ENCODE measurements around the gene KLK2.

Gene KLK2

GRCh38 chr19:50873056-50873455 is at the start of gene KLK2:
KLK2 (plus strand) TSS chr19:50873439; CDS start chr19:50873474, 35 bp downstream.
- no peak for DNase-seq

DNA sequence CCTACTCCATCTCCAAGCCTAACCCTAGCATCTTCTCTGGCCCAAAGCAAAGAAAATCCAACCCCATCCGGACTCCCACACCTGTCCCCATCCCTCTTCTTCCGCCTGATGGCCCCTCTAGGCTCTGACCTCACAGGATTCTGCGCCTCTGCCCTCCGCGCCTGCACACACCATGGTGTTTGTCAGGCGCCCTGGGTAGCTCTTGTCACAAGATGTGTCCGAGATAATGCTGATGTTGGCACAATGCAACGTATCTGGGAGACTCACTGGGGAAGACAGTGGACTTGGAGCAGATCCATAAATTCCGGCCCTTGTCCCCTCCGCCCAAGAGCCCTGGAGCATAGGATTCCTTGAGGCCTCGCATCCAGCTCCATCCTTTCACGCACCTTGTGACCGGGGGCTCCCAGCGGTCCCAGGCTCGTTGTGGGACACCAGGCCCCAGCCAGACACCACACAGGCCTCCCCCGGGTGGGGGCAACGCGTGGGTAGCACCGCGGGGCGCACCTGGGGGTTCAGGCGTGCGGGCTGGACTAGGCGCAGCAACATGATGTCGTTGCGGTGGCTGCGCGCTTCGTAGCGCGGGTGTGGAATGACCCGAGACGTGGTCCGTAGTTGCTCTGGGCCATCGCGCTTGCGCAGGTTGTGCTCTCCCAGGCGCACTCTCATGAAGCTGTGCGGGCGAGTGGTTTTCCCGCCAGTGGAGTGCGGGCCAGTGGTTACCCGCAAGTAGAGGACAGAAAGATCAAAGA is 46.6 kb upstream of the KLK2 start:
- DNase-seq = no peak

DNA sequence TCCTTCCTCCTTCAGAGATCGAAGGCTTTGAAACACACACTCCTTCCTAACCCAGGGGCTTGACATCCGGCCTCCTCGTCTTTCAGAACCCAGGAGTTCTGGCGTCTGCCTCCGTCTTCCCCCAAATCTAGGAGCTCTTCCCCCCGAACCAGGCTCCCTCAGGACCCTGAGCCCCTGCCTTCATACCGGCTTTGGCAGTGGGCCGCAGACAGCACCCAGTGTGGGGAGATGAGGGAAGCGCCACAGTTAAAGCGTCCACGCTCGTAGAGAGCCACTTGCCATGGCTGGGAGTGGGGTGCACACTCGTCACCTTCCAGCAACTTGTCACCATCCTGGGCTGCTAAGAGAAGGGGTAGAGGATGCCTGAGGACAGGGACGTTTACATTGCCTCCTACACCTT is 45.8 kb upstream of the KLK2 start:
- no peak for DNase-seq

GRCh38 chr19:50829801-50830200 is 43.4 kb upstream of the KLK2 start:
- no peak for DNase-seq

DNA sequence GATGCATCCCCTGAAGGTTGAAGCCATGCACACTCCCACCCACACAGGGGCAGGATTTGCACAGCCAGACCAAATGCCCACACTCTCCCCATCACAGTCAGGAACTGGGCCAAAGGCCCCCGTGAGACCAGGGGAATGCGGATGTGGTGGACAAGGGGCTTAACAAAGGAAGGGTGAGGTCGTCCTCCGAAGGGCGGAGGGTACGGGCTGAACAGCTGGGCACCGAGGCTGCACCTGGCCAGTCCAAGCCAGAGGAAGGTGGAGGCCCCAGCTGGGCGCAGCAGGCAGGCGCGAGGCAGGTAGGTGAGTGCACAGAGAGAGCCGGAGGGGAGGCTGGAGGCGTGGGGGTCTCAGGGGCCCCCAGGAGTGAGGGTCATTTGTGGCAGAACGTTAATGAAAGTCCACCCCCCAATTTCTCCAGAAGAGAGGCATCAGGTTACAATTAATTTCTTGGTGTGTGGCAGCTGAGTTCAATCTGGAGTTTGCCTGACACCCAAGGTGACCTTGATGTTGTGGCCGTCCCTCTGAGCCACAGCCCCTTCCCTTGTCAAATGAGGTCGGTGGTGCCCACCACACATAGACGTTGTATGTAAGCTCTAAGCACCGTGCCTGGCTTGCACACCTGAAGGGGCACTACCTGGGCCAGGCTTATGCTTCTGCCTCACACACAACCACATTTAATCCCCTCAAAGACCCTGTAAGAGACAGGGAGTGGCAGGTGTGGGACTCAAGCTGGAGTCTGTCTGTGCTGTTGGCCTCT is 42.8 kb upstream of the KLK2 start:
- DNase-seq = no peak

DNA sequence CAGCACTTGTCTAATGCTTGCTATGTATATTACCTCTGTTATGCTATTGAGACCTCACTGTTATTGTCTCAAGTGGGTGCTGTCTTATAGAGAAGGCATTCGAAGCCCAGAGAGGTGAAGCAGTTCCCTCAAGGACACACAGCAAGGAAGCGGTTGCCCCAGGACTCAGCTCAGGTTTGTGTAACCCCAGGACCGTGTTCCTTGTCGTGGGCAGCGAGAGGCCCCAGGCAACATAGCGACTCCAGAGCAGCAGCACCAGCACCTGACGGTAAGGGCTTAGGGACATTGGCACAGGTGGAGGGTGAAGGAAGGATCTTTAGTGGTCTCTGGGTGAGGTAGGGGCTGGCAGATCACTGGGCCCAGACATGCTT is 42.2 kb upstream of the KLK2 start:
- DNase-seq = no peak

- no peak for DNase-seq
Observed at GRCh38 chr19:50832666-50833065, 40.6 kb upstream of the KLK2 start.

GRCh38 chr19:50833117-50833801 is 40.0 kb upstream of the KLK2 start, which contains the start of gene KLK15:
KLK15 (minus strand) TSS chr19:50833574; CDS start chr19:50831492, 2,082 bp downstream.
- DNase-seq = no peak

- no peak for DNase-seq
Observed at GRCh38 chr19:50833802-50834167, 39.5 kb upstream of the KLK2 start.

GRCh38 chr19:50835103-50835784 is 38.0 kb upstream of the KLK2 start:
- DNase-seq = no peak

DNA sequence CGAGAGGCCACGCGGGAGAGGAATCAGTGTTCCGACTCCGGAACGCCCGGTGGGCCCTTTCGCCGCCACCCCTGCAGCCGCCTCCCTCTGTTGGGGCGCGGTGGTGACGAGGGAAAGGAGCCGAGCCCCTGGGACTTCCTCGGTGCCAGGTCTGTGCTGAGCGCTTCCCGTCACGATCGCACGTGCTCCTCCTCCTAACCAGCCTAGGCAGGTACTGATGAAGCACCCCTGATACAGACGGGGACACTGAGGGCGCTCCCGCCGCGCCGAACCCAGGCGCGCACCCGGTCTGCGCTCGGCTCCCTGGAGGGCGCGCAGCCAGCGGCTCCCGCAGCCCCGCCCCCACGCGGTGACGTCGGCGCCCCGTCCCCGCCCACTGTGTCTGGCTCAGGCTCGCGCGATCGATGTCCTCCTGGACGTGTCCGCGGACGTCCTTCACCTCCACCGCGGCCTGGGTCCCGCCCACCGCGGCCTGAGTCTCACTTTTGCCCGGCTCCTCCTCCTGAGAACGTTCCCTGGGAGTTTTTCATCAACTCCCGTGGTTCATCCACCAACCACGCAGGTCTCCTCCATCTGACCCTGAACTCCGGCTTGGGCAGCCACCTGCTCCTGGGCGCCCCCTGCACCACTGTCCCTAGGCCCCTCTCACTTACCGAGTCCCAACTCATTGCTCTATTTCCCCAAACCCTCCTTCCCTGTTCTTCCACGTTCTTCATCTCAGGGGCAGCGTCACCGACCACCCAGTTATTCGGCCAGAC is 37.3 kb upstream of the KLK2 start:
- peak; percentile 25 for DNase-seq

GRCh38 chr19:50836543-50837195 is 36.6 kb upstream of the KLK2 start:
- DNase-seq = no peak

DNA sequence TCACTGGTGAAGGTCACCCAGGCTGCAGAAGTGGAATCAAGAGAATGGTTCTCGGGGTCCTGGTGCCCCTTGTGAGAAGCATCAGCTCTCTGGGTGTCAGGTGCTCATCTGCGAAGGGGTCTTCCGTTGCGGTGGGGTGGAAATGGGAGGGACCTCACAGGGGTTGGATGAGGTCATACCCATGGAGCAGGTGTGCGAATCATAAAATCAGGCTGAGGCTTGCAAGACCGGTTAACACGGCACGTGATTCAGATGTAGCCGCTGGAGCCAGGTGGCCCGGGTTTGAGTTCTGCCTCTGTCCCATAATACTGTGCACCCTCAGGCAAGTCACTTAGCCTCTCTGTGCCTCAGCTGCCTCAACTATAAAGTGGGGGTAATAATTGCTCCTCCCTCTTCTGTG is 35.9 kb upstream of the KLK2 start:
- no peak for DNase-seq

DNA sequence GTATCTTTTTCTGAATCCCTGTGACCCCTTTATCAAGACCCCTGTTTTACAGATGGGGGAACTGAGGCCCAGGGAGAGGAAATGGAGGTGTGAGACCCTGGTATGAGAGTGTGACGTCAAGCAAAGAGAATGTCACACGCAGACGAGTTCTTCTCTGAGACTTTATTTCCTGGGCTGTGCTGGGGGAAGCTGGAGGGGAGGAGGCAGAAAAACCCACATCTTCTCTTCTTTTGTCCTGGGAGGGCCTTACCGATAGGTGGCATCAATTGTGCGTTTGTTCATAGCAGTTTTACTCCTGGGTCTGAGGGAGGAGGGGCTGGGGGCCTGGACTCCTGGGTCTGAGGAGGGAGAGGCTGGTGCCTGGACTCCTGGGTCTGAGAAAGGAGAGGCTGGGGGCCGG is 35.0 kb upstream of the KLK2 start:
- no peak for DNase-seq

DNA sequence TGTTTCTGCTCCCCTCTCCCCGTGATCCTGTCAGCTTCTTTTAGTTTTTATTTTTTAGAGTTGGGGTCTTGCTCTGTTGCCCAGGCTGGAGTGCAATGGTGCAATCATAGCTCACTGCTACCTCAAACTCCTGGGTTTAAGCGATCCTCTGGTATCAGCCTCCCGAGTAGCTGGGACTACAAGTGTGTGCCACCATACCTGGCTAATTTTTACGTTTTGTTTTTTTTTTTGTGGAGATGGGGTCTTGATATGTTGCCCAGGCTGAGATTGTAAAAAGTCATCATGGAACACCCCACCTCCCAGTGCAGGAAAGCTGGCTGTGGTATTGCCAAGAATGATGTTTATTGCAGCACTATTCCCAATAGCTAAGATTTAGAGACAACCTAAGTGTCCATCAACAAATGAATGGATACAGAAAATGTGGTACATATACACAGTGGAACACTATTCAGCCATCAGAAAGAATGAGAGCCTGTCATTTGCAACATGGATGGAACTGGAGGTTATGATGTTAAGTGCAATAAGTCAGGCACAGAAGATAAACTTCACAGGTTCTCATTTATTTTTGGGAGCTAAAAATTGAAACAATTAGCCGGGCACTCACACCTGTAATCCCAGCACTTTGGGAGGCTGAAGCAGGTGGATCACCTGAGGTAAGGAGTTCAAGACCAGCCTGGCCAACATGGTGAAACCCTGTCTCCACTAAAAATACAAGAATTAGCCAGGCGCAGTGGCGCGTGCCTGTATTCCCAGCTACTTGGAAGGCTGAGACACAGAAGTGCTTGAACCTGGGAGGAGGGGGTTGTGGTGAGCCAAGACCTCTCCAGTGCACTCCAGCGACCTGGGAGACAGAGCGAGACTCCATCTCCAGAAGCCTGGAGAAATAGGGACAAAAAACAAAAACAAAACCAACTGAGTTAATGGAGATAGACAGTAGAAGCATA is 33.3 kb upstream of the KLK2 start:
- DNase-seq = no peak

DNA sequence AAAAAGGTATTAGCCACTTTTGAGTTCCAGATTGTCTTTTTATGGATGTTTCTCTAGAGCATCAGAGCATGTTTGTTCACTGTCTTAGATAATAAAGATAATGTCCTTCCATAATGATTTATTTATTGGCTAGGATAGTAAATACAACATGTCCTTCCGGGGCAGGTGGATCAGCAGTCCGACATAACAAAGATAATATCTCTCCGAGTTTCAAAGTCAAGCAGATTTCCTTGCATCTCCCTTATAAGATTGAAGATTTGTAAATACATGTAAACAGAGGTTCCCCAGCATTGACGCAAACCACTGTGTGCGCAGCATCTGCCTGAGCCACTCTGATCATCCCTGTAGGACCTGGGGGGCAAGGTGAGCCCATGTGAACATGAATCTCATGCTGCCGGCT is 31.1 kb upstream of the KLK2 start:
- no peak for DNase-seq

GRCh38 chr19:50843205-50843604 is 30.0 kb upstream of the KLK2 start:
- DNase-seq = no peak

DNA sequence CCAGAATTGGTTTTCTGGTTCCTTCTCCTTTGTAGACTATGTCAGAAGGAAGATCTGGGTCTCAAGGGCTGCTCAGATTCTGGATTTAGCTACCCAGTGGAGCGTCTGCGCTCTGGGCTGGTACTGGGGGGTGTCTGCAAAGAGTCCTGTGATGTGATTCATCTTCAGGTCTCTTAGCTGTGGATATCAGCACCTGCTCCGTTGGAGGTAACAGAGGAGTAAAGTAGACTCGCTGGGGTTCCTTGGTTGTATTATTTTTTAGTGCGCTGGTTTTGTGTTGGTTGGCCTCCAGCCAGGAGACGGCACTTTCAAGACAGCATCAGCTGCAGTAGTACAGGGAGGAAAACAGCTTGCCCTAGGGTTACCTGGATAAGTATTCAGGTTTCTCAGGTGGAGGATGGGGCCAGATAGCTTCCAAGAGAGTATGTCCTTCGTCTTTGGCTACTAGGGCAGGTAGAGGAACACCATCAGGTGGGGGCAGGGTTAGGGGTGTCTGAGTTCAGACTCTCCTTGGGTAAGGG is 29.5 kb upstream of the KLK2 start:
- no peak for DNase-seq

DNA sequence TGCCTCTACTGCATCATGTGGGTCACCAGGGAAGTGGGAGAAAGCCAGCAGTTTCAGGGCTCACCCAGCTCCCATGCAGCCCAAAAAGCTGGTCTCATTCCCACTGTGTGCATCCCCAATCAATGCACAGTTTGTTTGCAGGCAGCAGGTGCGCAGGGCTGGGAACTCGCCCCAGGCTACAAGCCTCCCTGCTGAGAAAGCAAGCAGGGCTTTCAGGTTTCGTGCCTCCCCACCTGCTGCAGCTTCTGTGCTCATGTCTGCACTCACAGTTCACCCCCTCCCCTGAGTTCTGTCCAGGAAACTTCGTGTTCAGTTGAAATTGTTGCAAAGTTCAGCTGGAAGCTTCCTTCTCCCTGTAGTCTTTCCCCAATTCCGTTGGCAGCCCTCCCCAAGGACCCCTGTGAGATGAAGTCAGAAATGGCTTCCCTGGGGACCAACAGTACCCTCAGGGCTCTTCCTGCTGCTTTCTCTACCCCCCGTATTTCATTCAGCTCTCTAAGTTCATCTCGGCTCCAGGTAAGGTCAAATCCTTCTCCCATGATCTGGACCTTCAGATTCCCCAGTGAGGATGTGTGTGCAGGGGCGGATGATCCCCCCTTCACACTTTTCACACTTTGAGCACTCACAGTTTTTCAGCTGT is 28.8 kb upstream of the KLK2 start:
- no peak for DNase-seq

GRCh38 chr19:50850738-50851137 is 22.5 kb upstream of the KLK2 start:
- DNase-seq = no peak

Data from activated gamma-delta T cell treated with Interleukin-2 at 50 U/mL for 16 hours (primary cell).